Choroid plexus epithelial cell (primary cell): ENCODE results near the gene HRG.

Source experiments
- DNase-seq: peaks from one replicate; pipeline ENCODE4 v3.0.0-alpha.2; 2010; ENCODE audit warnings: low read depth
- H3K4me3 ChIP-seq: 2 replicates; pipeline ENCODE4 v1.5.1; 2011; ENCODE audit warnings: low read depth, mild to moderate bottlenecking, control low read depth, low read length, moderate library complexity
- CTCF ChIP-seq: conservative IDR thresholded peaks from 2 replicates; pipeline ENCODE4 v1.5.1; 2011; ENCODE audit warnings: low read depth, mild to moderate bottlenecking, control low read depth, inconsistent platforms, low read length, moderate library complexity

Gene HRG

GRCh38 chr3:186620213-186621092, 45.4 kb upstream of the HRG start:
- H3K4me3 ChIP-seq, result no peak overlapping the region
- no peak for DNase-seq
- TF ChIP-seq CTCF, result no peak

- TF ChIP-seq CTCF, result no peak
- H3K4me3 ChIP-seq, result no peak overlapping the region
- DNase-seq, result no peak
These were observed 43.7 kb upstream of the HRG start for GRCh38 chr3:186621894-186622650.

- TF ChIP-seq CTCF, result no peak
- no peak overlapping the region for H3K4me3 ChIP-seq
- no peak for DNase-seq
These were observed 43.0 kb upstream of the HRG start for GRCh38 chr3:186622651-186623310.

- no peak overlapping the region for H3K4me3 ChIP-seq
- TF ChIP-seq CTCF, result no peak
- DNase-seq, result no peak
These were observed 41.2 kb upstream of the HRG start for GRCh38 chr3:186624598-186624997.

GRCh38 chr3:186625600-186626042, 40.2 kb upstream of the HRG start:
- TF ChIP-seq CTCF, result no peak
- no peak for DNase-seq
- H3K4me3 ChIP-seq, result no peak overlapping the region

GRCh38 chr3:186626254-186626847, 39.5 kb upstream of the HRG start:
- DNase-seq, result no peak
- TF ChIP-seq CTCF, result no peak

More at GRCh38 chr3:186626254-186626847, 39.5 kb upstream of the HRG start:
- H3K4me3 ChIP-seq, result no peak overlapping the region
